HEK293T (cell line): ENCODE results near the gene FBXL20.
"Not testable (repeated sequence)": the region's sequence is repeated elsewhere in the genome, so short reads cannot be mapped to it uniquely, and the experiment has no call there.

ENCODE experiments used
- CTCF ChIA-PET: fragments of 350-600 bp; formaldehyde crosslinking; extraction: SDS; loops from one replicate; lab custom pipeline; 2021; ENCODE audit warnings: antibody characterized with exemption, inconsistent platforms; lab: Yijun Ruan, JAX
- POLR2A ChIA-PET: fragments of 350-600 bp; formaldehyde crosslinking; extraction: SDS; loops from one replicate; lab custom pipeline; 2020; ENCODE audit warnings: antibody characterized with exemption, inconsistent platforms; lab: Yijun Ruan, JAX
- DNase-seq: peaks from one replicate; pipeline ENCODE4 v3.0.0; 2012; ENCODE audit warnings: mixed read lengths; ENCODE audit errors: extremely low spot score
- ARNT ChIP-seq: fragments of 450-650 bp; IDR thresholded peaks from 2 replicates; pipeline ENCODE4 v1.6.1; 2017; ENCODE audit warnings: mild to moderate bottlenecking
- BHLHE40 ChIP-seq: fragments of 450-650 bp; IDR thresholded peaks from 2 replicates; pipeline ENCODE4 v1.6.1; 2016; ENCODE audit warnings: mild to moderate bottlenecking, moderate library complexity, borderline replicate concordance
- CTBP1 ChIP-seq: fragments of 450-650 bp; IDR thresholded peaks from 2 replicates; pipeline ENCODE4 v1.6.1; 2016; ENCODE audit warnings: borderline replicate concordance
- ELF4 ChIP-seq: fragments of 450-650 bp; IDR thresholded peaks from 2 replicates; pipeline ENCODE4 v1.6.1; 2017; ENCODE audit warnings: antibody characterized with exemption
- FOXA1 ChIP-seq: fragments of 450-650 bp; IDR thresholded peaks from 2 replicates; pipeline ENCODE4 v1.6.1; 2016; ENCODE audit warnings: mild to moderate bottlenecking
- FOXK2 ChIP-seq: fragments of 450-650 bp; IDR thresholded peaks from 2 replicates; pipeline ENCODE4 v1.6.1; 2016; ENCODE audit warnings: mild to moderate bottlenecking
- FOXM1 ChIP-seq: fragments of 450-650 bp; IDR thresholded peaks from 2 replicates; pipeline ENCODE4 v1.6.1; 2017; ENCODE audit warnings: mild to moderate bottlenecking, borderline replicate concordance
- HDGF ChIP-seq: fragments of 450-650 bp; IDR thresholded peaks from 2 replicates; pipeline ENCODE4 v1.6.1; 2017; ENCODE audit warnings: antibody characterized with exemption, borderline replicate concordance
- L3MBTL2 ChIP-seq: fragments of 450-650 bp; conservative IDR thresholded peaks from 2 replicates; pipeline ENCODE4 v1.6.1; 2016; ENCODE audit warnings: mild to moderate bottlenecking
- LEF1 ChIP-seq: fragments of 450-650 bp; IDR thresholded peaks from 2 replicates; pipeline ENCODE4 v1.6.1; 2017; ENCODE audit warnings: mild to moderate bottlenecking, borderline replicate concordance
- NFRKB ChIP-seq: fragments of 450-650 bp; IDR thresholded peaks from 2 replicates; pipeline ENCODE4 v1.6.1; 2016; ENCODE audit warnings: mild to moderate bottlenecking, moderate library complexity
- SP1 ChIP-seq: fragments of 450-650 bp; IDR thresholded peaks from 2 replicates; pipeline ENCODE4 v1.6.1; 2017
- SUZ12 ChIP-seq: fragments of 450-650 bp; IDR thresholded peaks from 2 replicates; pipeline ENCODE4 v1.6.1; 2016; ENCODE audit warnings: mild to moderate bottlenecking
- TARDBP ChIP-seq: fragments of 450-650 bp; IDR thresholded peaks from 2 replicates; pipeline ENCODE4 v1.6.1; 2016
- ZNF384 ChIP-seq: fragments of 450-650 bp; IDR thresholded peaks from 2 replicates; pipeline ENCODE4 v1.6.1; 2016
- TF ChIP-seq, protein P1 (sequence below): fragments of 450-650 bp; IDR thresholded peaks from 2 replicates; pipeline ENCODE4 v1.6.1; 2016

The FBXL20 gene

DNA sequence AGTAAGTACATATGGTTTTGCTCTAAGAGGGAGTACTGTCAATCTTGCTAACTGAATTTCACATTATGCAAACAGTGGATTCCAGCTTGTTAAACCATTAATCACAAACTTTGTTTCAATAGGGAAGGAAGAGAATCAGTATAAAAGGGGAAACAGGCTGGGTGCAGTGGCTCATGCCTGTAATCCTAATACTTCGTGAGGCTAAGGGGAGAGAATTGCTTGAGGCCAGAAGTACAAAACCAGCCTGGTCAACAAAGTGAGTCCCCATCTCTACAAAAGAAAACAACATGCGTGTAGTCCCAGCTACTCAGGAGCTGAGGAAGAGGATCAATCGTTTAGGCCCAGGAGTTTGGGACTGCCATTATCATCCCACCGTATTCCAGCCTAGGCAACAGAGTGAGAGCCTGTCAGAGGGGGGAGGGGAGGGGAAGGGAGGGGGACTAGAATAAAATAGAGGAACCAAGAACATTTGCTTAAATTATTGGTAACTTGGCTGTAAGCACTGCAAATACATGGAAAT, 65.7 kb downstream of the FBXL20 start:
- ChIA-PET POLR2A (no interaction called here), CTCF (interaction anchor here (1.0 kb wide), 1 partner anchor 18 kb away, joined by 3 read pairs; no protein-coding TSS in a partner anchor)
- TF ChIP-seq BHLHE40 (no peak), ARNT (no peak), TARDBP (no peak), FOXK2 (no peak), ZNF384 (no peak), SP1 (no peak), CTBP1 (no peak), ELF4 (no peak), L3MBTL2 (no peak), FOXA1 (no peak), FOXM1 (no peak), SUZ12 (no peak), LEF1 (no peak), NFRKB (no peak), HDGF (no peak)
- TF ChIP-seq, protein P1, sequence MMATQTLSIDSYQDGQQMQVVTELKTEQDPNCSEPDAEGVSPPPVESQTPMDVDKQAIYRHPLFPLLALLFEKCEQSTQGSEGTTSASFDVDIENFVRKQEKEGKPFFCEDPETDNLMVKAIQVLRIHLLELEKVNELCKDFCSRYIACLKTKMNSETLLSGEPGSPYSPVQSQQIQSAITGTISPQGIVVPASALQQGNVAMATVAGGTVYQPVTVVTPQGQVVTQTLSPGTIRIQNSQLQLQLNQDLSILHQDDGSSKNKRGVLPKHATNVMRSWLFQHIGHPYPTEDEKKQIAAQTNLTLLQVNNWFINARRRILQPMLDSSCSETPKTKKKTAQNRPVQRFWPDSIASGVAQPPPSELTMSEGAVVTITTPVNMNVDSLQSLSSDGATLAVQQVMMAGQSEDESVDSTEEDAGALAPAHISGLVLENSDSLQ, result no peak
- DNase-seq, result no peak

DNA sequence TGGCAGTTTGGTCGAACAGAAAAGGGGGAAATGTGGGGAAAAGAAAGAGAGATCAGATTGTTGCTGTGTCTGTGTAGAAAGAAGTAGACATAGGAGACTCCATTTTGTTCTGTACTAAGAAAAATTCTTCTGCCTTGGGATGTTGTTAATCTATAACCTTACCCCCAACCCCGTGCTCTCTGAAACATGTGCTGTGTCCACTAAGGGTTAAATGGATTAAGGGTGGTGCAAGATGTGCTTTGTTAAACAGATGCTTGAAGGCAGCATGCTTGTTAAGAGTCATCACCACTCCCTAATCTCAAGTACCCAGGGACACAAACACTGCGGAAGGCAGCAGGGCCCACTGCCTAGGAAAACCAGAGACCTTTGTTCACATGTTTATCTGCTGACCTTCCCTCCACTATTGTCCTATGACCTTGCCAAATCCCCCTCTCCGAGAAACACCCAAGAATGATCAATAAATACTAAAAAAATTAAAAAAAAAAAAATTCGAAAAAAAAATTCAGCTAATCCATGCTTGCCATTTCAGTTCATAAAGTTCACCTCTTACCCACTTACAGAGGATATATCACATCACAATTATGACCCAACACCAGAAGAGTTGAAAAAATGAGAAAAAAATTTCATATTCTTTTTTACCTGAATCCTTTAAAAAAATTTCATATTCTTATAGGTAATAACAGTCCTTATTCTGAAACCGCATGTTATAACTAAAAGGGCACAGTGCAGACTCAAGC, 67.2 kb downstream of the FBXL20 start:
- CTCF ChIA-PET, POLR2A ChIA-PET, DNase-seq: not testable (repeated sequence)

DNA sequence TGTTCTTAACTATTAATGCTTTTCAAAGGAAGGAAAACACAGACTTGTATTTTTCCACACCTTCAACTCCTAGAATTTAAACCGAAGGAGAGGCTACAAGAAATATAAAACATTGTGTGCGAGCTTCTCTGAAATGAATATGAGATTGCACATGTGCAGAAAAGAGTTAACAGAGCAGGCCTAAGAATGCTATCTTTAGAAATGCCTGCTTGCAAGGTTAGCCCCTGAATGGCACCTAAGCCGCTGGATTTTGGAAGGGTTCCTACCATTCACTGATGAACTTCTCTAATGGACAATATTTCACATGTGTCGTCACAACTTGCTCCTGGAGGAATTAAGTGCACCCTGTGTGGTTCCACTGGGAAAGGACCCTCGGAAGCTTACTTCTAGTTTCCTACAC, 69.3 kb downstream of the FBXL20 start:
- TF ChIP-seq SUZ12 (no peak), TARDBP (no peak), NFRKB (no peak), SP1 (no peak), CTBP1 (no peak), FOXM1 (no peak), HDGF (no peak), BHLHE40 (no peak), FOXA1 (no peak), ELF4 (no peak), L3MBTL2 (no peak), ARNT (no peak), FOXK2 (no peak)
- TF ChIP-seq, protein P1, result no peak

DNA sequence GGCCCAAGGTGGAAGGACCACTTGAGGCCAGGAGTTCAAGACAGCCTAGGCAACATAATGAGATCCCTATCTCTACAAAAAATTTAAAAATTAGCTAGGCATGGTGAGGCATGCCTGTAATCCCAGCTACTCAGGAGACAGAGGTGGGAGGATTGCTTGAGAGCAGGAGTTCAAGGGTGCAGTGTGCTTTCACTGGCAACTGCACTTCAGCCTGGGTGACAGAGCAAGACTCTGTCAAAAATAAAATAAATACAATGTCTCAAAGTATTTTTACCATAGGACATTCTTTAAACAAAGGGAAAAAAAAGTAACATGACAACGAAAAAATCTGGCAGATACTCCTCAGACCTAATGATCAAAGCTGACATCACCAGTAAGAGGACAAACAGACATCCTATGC, 72.6 kb downstream of the FBXL20 start:
- ChIA-PET POLR2A (interaction anchor here (0.7 kb wide), 1 partner anchor 129 kb away, joined by 3 read pairs; the partner anchor contains the start of gene RPL19), CTCF (no interaction called here)
- TF ChIP-seq SP1, result no peak
- no peak for TF ChIP-seq LEF1
- no peak for TF ChIP-seq TARDBP
- no peak for TF ChIP-seq ZNF384
- no peak for TF ChIP-seq NFRKB
- TF ChIP-seq CTBP1, result no peak
- TF ChIP-seq FOXM1, result no peak
- no peak for TF ChIP-seq SUZ12
- TF ChIP-seq L3MBTL2, result no peak
- TF ChIP-seq ELF4, result no peak
- TF ChIP-seq HDGF, result no peak
- TF ChIP-seq FOXK2, result no peak
- no peak for TF ChIP-seq BHLHE40
- TF ChIP-seq, protein P1, result no peak
- TF ChIP-seq ARNT, result no peak
- no peak for TF ChIP-seq FOXA1
- no peak for DNase-seq

More for the DNA sequence above, 69.3 kb downstream of the FBXL20 start:
- CTCF ChIA-PET, result no interaction called here
- POLR2A ChIA-PET, result no interaction called here
- DNase-seq, result no peak

DNA sequence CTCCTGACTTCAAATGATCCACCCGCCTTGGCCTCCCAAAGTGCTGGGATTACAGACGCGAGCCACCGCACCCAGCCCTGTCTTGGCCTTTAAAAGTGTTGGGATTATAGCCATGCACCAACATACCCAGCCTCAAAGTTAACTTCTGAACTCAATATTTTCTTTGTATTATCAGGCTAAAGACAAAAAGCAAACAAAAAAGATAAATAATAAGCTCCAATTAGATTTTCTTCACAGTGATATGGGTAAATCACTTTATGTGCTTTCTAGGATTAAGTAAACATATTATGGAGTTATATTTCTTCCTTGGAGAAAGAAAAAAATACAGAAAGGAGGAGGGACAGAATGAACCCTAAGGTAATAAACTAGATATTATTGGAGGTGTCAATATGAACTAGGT, 74.3 kb downstream of the FBXL20 start:
- DNase-seq, result no peak
- TF ChIP-seq SUZ12, result no peak
- no peak for TF ChIP-seq FOXK2
- no peak for TF ChIP-seq ELF4
- TF ChIP-seq L3MBTL2, result no peak
- TF ChIP-seq BHLHE40, result no peak
- no peak for TF ChIP-seq TARDBP
- ChIA-PET POLR2A (no interaction called here), CTCF (interaction anchor here (1.0 kb wide), 1 partner anchor 9 kb away, joined by 3 read pairs; no protein-coding TSS in a partner anchor)

DNA sequence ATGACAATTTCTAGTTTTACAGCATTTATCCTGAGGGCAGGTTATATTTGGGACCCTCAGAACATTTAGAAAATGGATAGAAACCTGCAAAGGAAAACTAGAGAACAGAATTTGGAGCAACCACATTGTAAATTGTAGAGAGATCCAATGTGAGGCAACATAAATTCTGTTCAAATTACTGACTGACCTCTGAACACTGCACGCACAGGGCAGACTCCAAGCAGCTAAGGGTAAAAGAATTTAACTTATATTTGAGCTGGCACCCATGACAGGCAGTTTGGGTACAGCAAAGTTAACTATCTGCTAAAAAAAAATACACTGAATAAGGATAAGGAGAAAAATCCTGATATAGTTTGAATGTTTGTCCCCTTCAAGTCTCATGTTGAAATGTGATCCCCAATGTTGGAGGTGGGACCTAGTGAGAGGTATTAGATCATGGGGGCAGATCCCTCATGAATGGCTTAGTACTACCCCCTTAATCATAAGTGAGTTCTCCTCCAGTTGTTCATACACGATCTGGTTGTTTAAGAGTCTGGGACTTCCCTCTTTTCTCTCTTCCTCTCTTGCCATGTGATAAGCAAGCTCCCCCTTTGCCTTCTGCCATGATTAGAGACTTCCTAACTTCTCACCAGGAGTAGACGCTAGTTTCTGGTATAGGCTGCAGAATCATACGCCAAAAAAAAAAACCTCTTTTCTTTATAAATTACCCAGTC, 75.7 kb downstream of the FBXL20 start:
- DNase-seq, result no peak
- POLR2A ChIA-PET, result no interaction called here
- TF ChIP-seq CTBP1, result no peak
- no peak for TF ChIP-seq SUZ12
- TF ChIP-seq ELF4, result no peak
- no peak for TF ChIP-seq FOXA1
- TF ChIP-seq SP1, result no peak
- no peak for TF ChIP-seq ZNF384
- no peak for TF ChIP-seq BHLHE40
- no peak for TF ChIP-seq ARNT
- CTCF ChIA-PET, result no interaction called here
